ENCODE measurements around the gene DHX58.

Gene DHX58

GRCh38 chr17:42053731-42054500 is 58.6 kb downstream of the DHX58 start:
- no peak overlapping the region for H3K9ac ChIP-seq (ENCODE audit: low read length)
- peaks cover 12% of the 10 kb centered on the region; the same call in 1 of the 2 replicates for H3K4me1 ChIP-seq (ENCODE audit: low read length)
- TF ChIP-seq CTCF (IDR thresholded peaks at IDR 0.05; ENCODE audit: low read depth, low read length) (no peak), EZH2phosphoT487 (IDR thresholded peaks at IDR 0.05; ENCODE audit: low read depth) (no peak)
- no peak overlapping the region for H3K27ac ChIP-seq (ENCODE audit: low read length)
- peaks cover 58% of the 10 kb centered on the region for H3K36me3 ChIP-seq (replicated peaks; ENCODE audit: low read depth, low read length)
- peaks cover 6% of the 10 kb centered on the region; the same call in 1 of the 2 replicates for H3K9me3 ChIP-seq (ENCODE audit: insufficient read depth, low read length)
- H3K4me2 ChIP-seq (ENCODE audit: low read length): no peak overlapping the region
- H3K27me3 ChIP-seq (ENCODE audit: low read depth, low read length): no peaks in the 10 kb centered on the region
- no peak overlapping the region for H3K4me3 ChIP-seq (ENCODE audit: low read length)
- H3K79me2 ChIP-seq (ENCODE audit: low read length): peaks cover 35% of the 10 kb centered on the region; the same call in 1 of the 2 replicates
- H2AFZ ChIP-seq (ENCODE audit: low read depth, low read length): no peak overlapping the region
- peaks cover 67% of the 10 kb centered on the region for H4K20me1 ChIP-seq (ENCODE audit: insufficient read depth, low read length)

GRCh38 chr17:42052346-42052877 is 60.1 kb downstream of the DHX58 start:
- H3K27me3 ChIP-seq (ENCODE audit: low read depth, low read length): no peaks in the 10 kb centered on the region
- peaks cover 11% of the 10 kb centered on the region; the same call in 1 of the 2 replicates for H3K4me1 ChIP-seq (ENCODE audit: low read length)
- TF ChIP-seq CTCF (IDR thresholded peaks at IDR 0.05; ENCODE audit: low read depth, low read length): no peak
- TF ChIP-seq EZH2phosphoT487 (IDR thresholded peaks at IDR 0.05; ENCODE audit: low read depth): no peak
- H3K79me2 ChIP-seq (ENCODE audit: low read length): peaks cover 35% of the 10 kb centered on the region; the same call in 1 of the 2 replicates
- no peak overlapping the region for H3K9ac ChIP-seq (ENCODE audit: low read length)
- H3K4me2 ChIP-seq (ENCODE audit: low read length): no peak overlapping the region
- H3K9me3 ChIP-seq (ENCODE audit: insufficient read depth, low read length): peaks cover 5% of the 10 kb centered on the region; the same call in 1 of the 2 replicates
- peaks cover 74% of the 10 kb centered on the region for H4K20me1 ChIP-seq (ENCODE audit: insufficient read depth, low read length)
- H2AFZ ChIP-seq (ENCODE audit: low read depth, low read length): no peak overlapping the region
- H3K27ac ChIP-seq (ENCODE audit: low read length): no peak overlapping the region
- H3K36me3 ChIP-seq (replicated peaks; ENCODE audit: low read depth, low read length): peaks cover 45% of the 10 kb centered on the region
- no peak overlapping the region for H3K4me3 ChIP-seq (ENCODE audit: low read length)

GRCh38 chr17:42051645-42052044 is 60.9 kb downstream of the DHX58 start:
- TF ChIP-seq CTCF (IDR thresholded peaks at IDR 0.05; ENCODE audit: low read depth, low read length): no peak
- TF ChIP-seq EZH2phosphoT487 (IDR thresholded peaks at IDR 0.05; ENCODE audit: low read depth): no peak
- Histone ChIP-seq H3K27me3 (ENCODE audit: low read depth, low read length) (no peaks in the 10 kb centered on the region), H3K4me1 (ENCODE audit: low read length) (peaks cover 3% of the 10 kb centered on the region; the same call in 1 of the 2 replicates), H3K9me3 (ENCODE audit: insufficient read depth, low read length) (no peaks in the 10 kb centered on the region), H3K79me2 (ENCODE audit: low read length) (peaks cover 37% of the 10 kb centered on the region; the same call in 1 of the 2 replicates), H3K4me3 (ENCODE audit: low read length) (no peak overlapping the region), H3K9ac (ENCODE audit: low read length) (no peak overlapping the region), H3K27ac (ENCODE audit: low read length) (no peak overlapping the region), H4K20me1 (ENCODE audit: insufficient read depth, low read length) (peaks cover 74% of the 10 kb centered on the region), H3K4me2 (ENCODE audit: low read length) (no peak overlapping the region), H2AFZ (ENCODE audit: low read depth, low read length) (no peak overlapping the region), H3K36me3 (replicated peaks; ENCODE audit: low read depth, low read length) (peaks cover 37% of the 10 kb centered on the region)
